Measurements from ENCODE around the gene TMEM121B. TPM values are rescaled to one million over a fixed set of nuclear protein-coding genes. Genes with fewer than 3 reads are reported as not detected.

Gene TMEM121B
- total RNA-seq, 1 experiment from 2014 or later, result 8.1 TPM

- H3K36me3 Mint-ChIP-seq (ENCODE audit: insufficient read depth in 1 of 3, low read depth in 3 of 3), result peaks cover 0 to 4% (median 0%) of the 10 kb centered on the region in 3 experiments; a peak in 3 of 7 replicates
- peaks cover 35% of the 10 kb centered on the region in 2 experiments for H3K4me1 Mint-ChIP-seq
- Histone ChIP-seq H3K79me1 (ENCODE audit: insufficient read depth, low read depth, low read length, poor library complexity, severe bottlenecking) (no peaks in the 10 kb centered on the region), H3K9me3 (ENCODE audit: control insufficient read depth, low read depth, low read length) (no peaks in the 10 kb centered on the region), H3K23ac (ENCODE audit: insufficient read length, low read depth, low read length) (no peak overlapping the region), H2BK120ac (ENCODE audit: low read depth, low read length, poor library complexity, severe bottlenecking) (no peak overlapping the region), H3K9ac (ENCODE audit: extremely low read depth, insufficient read length, low read length) (no peak overlapping the region), H3K4me1 (ENCODE audit: insufficient read depth, low read length) (no peaks in the 10 kb centered on the region; the same call in 1 of the 2 replicates), H3T11ph (ENCODE audit: low read length) (no peak overlapping the region), H4K91ac (ENCODE audit: insufficient read length, low read depth, low read length) (no peak overlapping the region), H2AK5ac (ENCODE audit: insufficient read length, low read length) (no peak overlapping the region), H3K18ac (ENCODE audit: insufficient read length, low read depth, low read length) (no peak overlapping the region), H4K5ac (ENCODE audit: insufficient read length, low read depth, low read length) (no peak overlapping the region), H3K27ac (ENCODE audit: insufficient read length, low read depth, low read length) (no peak overlapping the region), H4K20me1 (ENCODE audit: control insufficient read depth, insufficient read depth, insufficient read length) (no peaks in the 10 kb centered on the region), H2BK15ac (ENCODE audit: low read depth, low read length) (no peak overlapping the region), H3K27me3 (ENCODE audit: insufficient read depth, low read length) (no peaks in the 10 kb centered on the region), H4K8ac (replicated peaks; ENCODE audit: insufficient read length, low read depth, low read length) (no peak overlapping the region), H2BK20ac (ENCODE audit: low read depth, low read length, poor library complexity, severe bottlenecking) (no peak overlapping the region), H3K4ac (ENCODE audit: low read depth, low read length) (no peak overlapping the region), H2AFZ (ENCODE audit: low read length) (no peak overlapping the region), H3K79me2 (ENCODE audit: insufficient read depth, low read length) (no peaks in the 10 kb centered on the region), H3K23me2 (ENCODE audit: insufficient read length, low read depth, low read length, poor library complexity, severe bottlenecking) (peaks cover 6% of the 10 kb centered on the region), H3K14ac (ENCODE audit: insufficient read depth, low read length) (peak overlapping the region; percentile 43; the same call in 1 of the 2 replicates), H3K4me2 (ENCODE audit: insufficient read depth, insufficient read length, low read length) (no peak overlapping the region), H2BK12ac (ENCODE audit: insufficient read length, low read depth, low read length) (no peak overlapping the region), H3K56ac (ENCODE audit: insufficient read length, low read depth, low read length) (no peak overlapping the region), H2BK5ac (ENCODE audit: insufficient read length, low read length) (no peak overlapping the region)
- no peak for TF ChIP-seq CTCF (conservative IDR thresholded peaks at IDR 0.05)
- no CpG with 5 or more reads among the region's 3 CpGs for WGBS (ENCODE audit: extremely low coverage, insufficient read length, low lambda C conversion rate)
- peaks cover 7% of the 10 kb centered on the region for H3K27me3 Mint-ChIP-seq (ENCODE audit: low read depth)
- no peak for DNase-seq
- H3K27ac Mint-ChIP-seq, result no peak overlapping the region
- no peak overlapping the region for H3K4me3 Mint-ChIP-seq
- H3K9me3 Mint-ChIP-seq, result no peaks in the 10 kb centered on the region
These were observed 3.8 kb downstream of the TMEM121B start for GRCh38 chr22:17117400-17117799.

Measured in H9 (cell line).